Cardiac muscle cell (in vitro differentiated cells and primary cell): ENCODE data around the gene RALA. TPM values are rescaled to one million over a fixed set of nuclear protein-coding genes. Genes with fewer than 3 reads are reported as not detected.
A peak's percentile ranks its signal among the peaks of the same experiment; 100 is the strongest.
"Not testable (repeated sequence)": the region's sequence is repeated elsewhere in the genome, so short reads cannot be mapped to it uniquely, and the experiment has no call there.

Experiments used
- DNase-seq, 2 donors: peaks; one replicate each; pipeline versions ENCODE4 v3.0.0 to v3.0.0-alpha.2; 2010 to 2017; ENCODE audit warnings: low read depth in 1 of 2, low spot score in 1 of 2
- H3K27ac ChIP-seq: fragments of 200-600 bp; sonication (generic); 2 replicates; pipeline ENCODE4 v1.5.1; 2016
- H3K27me3 ChIP-seq: fragments of 200-600 bp; sonication (generic); 2 replicates; pipeline ENCODE4 v1.6.0; 2016; ENCODE audit warnings: control low read depth
- H3K36me3 ChIP-seq: fragments of 200-600 bp; sonication (generic); 2 replicates; pipeline ENCODE4 v1.5.1; 2016; ENCODE audit warnings: control low read depth
- H3K4me1 ChIP-seq: fragments of 200-600 bp; sonication (generic); 2 replicates; pipeline ENCODE4 v1.8.1; 2017; ENCODE audit warnings: low read depth, mild to moderate bottlenecking, mixed run types
- H3K4me3 ChIP-seq: fragments of 200-600 bp; sonication (generic); 2 replicates; pipeline ENCODE4 v1.5.1; 2016; ENCODE audit warnings: mild to moderate bottlenecking
- H3K9me3 ChIP-seq: fragments of 200-600 bp; sonication (generic); 2 replicates; pipeline ENCODE4 v1.5.1; 2017; ENCODE audit warnings: low read depth, mild to moderate bottlenecking, control low read depth
- polyA plus RNA-seq: library from polyadenylated mRNA; unstranded; fragments of >200 nt; fragmentation: Nextera tagmentation; extraction: Ambion mirVana; gene quantifications from 2 replicates; pipeline ENCODE4 v1.2.1, GENCODE V29; 2016
- total RNA-seq: library from RNA; depleted of rRNA; stranded (reverse); fragments of >200 nt; gene quantifications from 2 replicates; pipeline ENCODE4 v1.2.3, GENCODE V29; 2016
- TF ChIP-seq, protein P1 (sequence below): IDR thresholded peaks from 2 replicates; pipeline ENCODE4 v1.5.1; 2012; ENCODE audit warnings: low read depth, mild to moderate bottlenecking, low read length

Gene RALA
- total and polyA plus RNA-seq, 2 experiments from 2014 or later, result 7.3 to 44.4 TPM

DNA sequence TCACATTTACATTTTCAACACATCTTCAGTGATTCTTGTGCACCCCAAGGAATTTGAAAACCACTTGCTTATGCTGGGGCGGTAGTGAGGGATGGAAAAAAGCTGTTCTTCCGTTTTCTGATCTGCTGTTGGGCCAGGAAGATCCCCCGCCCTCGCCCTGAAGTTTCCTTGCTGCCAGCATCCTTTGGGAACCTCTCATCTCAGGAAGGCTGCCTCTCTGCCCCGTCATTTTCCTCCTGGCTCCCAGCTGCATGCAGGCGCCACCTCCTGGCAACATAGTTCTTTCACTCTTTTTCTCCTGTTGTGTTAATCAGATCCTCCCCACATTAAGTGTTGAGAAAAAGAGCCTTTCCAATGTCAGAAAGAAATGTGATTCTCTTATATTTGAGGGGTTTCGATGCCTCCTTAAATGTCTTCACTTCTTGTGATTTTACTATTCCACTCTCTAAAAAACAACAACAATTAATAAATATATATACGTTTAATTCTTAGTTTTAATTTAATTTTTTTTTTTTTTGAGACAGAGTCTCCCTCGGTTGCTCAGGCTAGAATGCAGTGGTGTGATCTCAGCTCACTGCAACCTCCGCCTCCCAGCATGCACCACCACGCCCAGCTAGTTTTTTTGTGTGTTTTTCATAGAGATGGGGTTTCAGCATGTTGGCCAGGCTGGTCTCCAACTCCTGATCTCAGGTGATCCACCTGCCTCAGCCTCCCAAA lies 122.9 kb downstream of the RALA start:
- H3K36me3 ChIP-seq, result no peaks in the 10 kb centered on the region
- no peak overlapping the region for H3K4me3 ChIP-seq
- no peaks in the 10 kb centered on the region for H3K27me3 ChIP-seq
- DNase-seq, result peak; percentile 76 to 87
- no peak overlapping the region for H3K27ac ChIP-seq
- no peaks in the 10 kb centered on the region for H3K4me1 ChIP-seq
- H3K9me3 ChIP-seq, result no peaks in the 10 kb centered on the region
- TF ChIP-seq, protein P1, sequence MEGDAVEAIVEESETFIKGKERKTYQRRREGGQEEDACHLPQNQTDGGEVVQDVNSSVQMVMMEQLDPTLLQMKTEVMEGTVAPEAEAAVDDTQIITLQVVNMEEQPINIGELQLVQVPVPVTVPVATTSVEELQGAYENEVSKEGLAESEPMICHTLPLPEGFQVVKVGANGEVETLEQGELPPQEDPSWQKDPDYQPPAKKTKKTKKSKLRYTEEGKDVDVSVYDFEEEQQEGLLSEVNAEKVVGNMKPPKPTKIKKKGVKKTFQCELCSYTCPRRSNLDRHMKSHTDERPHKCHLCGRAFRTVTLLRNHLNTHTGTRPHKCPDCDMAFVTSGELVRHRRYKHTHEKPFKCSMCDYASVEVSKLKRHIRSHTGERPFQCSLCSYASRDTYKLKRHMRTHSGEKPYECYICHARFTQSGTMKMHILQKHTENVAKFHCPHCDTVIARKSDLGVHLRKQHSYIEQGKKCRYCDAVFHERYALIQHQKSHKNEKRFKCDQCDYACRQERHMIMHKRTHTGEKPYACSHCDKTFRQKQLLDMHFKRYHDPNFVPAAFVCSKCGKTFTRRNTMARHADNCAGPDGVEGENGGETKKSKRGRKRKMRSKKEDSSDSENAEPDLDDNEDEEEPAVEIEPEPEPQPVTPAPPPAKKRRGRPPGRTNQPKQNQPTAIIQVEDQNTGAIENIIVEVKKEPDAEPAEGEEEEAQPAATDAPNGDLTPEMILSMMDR, result peak; percentile 81

DNA sequence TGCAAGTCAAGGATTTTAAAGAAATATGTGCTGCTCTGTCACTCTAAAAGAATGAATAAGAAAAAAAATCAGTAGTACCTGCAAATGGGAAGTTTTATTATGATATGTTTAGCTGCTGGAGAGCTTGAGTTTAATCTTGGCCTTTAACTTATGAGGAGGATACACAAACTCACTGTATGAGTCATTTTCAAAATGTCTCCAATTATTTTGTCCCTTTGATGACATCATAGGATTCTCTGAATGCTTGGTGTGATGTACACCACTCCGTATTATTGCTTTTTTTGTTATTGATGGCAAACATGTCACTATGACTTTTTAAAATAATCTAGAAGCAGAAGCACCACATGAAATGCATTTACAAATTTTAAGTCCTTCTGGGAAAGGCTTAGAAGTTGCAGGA lies 125.8 kb downstream of the RALA start:
- Histone ChIP-seq H3K27me3 (no peaks in the 10 kb centered on the region), H3K27ac (no peak overlapping the region), H3K4me1 (no peaks in the 10 kb centered on the region), H3K36me3 (no peaks in the 10 kb centered on the region), H3K4me3 (no peak overlapping the region), H3K9me3 (no peaks in the 10 kb centered on the region)
- TF ChIP-seq, protein P1, result no peak
- DNase-seq, result peak in 1 of 2 donors; percentile 23

DNA sequence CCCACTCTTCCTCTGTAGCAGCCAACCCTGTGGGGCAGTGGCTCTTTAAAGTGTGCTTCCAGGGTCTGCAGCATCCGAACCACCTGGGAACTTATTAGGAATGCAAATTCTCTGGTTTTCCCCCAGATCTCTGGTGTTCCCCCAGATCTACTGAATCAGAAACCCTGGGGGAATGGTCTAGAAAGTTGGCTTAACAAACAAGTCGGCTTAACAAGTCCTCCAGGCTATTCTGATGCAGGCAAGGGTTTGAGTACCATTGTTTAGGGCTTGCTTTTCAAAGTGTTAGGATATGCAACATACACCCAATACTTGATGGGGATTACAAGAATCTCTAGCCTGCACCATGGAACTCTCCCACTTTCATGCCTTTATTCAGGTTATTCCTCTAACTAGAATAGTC lies 126.3 kb downstream of the RALA start:
- TF ChIP-seq, protein P1, result no peak
- no peak overlapping the region for H3K27ac ChIP-seq

DNA sequence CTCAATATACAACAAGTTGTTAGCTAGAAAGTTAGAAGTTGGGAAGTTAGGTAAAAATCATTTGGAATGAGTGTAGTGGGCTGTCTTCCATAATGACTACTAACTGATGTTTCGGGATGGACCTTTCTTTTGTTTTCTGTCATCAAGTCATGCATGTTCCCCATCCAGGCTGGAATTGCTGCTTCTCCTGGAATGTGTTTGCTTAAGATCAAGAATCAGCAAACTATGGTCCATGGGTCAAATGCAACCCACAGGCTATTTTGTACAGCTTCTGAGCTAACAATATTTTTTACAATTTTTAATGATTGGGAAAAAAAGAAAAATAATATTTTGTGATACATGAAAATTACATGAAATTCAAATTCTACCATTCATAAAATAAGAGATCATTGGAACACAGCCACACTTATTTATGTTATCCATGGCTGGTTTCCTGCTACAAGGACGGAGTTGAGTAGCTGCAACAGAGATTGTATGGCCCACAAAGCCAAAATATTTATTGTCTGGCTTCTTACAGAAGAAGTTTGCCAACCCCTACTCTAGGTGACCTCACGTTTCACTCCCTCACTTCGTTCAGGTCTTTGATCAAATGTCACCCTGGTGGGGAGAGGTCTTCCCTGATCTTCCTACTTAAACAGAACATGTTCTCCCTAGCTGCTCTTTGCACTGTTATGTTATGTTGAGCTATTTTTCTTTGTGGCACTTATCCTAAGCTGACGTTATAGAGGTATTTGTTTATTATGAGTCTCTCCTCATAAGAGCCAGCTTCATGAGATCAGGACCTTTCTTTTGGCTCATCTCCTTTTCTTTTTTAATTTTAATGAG lies 127.1 kb downstream of the RALA start:
- Histone ChIP-seq H3K27ac (no peak overlapping the region), H3K27me3 (no peaks in the 10 kb centered on the region)
- TF ChIP-seq, protein P1, result no peak

More for the DNA sequence above, 126.3 kb downstream of the RALA start:
- no peaks in the 10 kb centered on the region for H3K27me3 ChIP-seq
- H3K4me3 ChIP-seq, result no peak overlapping the region
- H3K9me3 ChIP-seq, result no peaks in the 10 kb centered on the region
- DNase-seq, result no peak
- no peaks in the 10 kb centered on the region for H3K36me3 ChIP-seq
- H3K4me1 ChIP-seq, result no peaks in the 10 kb centered on the region

DNA sequence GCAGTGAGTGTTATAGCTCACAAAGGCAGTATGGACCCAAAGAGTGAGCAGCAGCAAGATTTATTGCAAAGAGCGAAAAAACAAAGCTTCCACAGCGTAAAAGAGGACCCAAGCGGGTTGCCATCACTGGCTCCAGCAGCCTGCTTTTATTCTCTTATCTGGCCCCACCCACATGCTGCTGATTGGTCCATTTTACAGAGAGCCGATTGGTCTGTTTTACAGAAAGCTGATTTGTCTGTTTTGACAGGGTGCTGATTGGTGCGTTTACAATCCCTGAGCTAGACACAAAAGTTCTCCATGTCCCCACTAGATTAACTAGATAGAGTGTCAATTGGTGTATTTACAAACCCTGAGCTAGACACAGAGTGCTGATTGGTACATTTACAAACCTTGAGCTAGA lies 129.9 kb downstream of the RALA start:
- H3K4me3 ChIP-seq, H3K36me3 ChIP-seq, H3K9me3 ChIP-seq, H3K4me1 ChIP-seq, DNase-seq, H3K27ac ChIP-seq, H3K27me3 ChIP-seq: not testable (repeated sequence)

More for the DNA sequence above, 127.1 kb downstream of the RALA start:
- Histone ChIP-seq H3K36me3 (no peaks in the 10 kb centered on the region), H3K4me3 (no peak overlapping the region), H3K9me3 (no peaks in the 10 kb centered on the region), H3K4me1 (no peaks in the 10 kb centered on the region)
- DNase-seq, result no peak

DNA sequence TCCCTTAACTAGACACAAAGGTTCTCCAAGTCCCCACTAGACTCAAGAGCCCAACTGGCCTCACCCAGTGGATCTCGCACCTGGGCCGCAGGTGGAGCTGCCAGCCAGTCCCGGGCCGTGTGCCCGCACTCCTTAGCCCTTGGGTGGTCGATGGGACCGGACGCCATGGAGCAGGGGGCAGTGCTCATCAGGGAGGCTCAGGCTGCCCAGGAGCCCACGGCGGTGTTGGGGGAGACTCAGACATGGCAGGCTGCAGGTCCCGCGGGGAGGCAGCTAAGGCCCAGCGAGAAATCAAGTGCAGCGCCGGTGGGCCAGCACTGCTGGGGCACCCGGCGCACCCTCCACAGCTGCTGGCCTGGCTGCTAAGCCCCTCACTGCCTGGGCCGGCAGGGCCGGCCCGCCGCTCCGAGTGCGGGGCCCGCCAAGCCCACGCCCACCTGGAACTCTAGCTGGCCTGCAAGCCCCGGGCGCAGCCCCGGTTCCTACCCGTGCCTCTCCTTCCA lies 130.5 kb downstream of the RALA start:
- Histone ChIP-seq H3K36me3 (no peaks in the 10 kb centered on the region), H3K27me3 (no peaks in the 10 kb centered on the region), H3K9me3 (no peaks in the 10 kb centered on the region), H3K27ac (no peak overlapping the region), H3K4me3 (no peak overlapping the region), H3K4me1 (no peaks in the 10 kb centered on the region)
- no peak for DNase-seq
- TF ChIP-seq, protein P1, result no peak
